ENCODE measurements around the gene COL27A1.

Gene COL27A1

GRCh38 chr9:114314881-114315722, 159.8 kb downstream of the COL27A1 start:
- TF ChIP-seq MYC (IDR thresholded peaks at IDR 0.05; ENCODE audit: low read depth, low read length) (no peak), POLR2A (IDR thresholded peaks at IDR 0.05; ENCODE audit: extremely low read depth, insufficient read length) (no peak), CTCF (IDR thresholded peaks at IDR 0.05; ENCODE audit: low read depth, low read length) (no peak)
- TF ChIP-seq, protein P1, sequence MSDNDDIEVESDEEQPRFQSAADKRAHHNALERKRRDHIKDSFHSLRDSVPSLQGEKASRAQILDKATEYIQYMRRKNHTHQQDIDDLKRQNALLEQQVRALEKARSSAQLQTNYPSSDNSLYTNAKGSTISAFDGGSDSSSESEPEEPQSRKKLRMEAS (IDR thresholded peaks at IDR 0.05; ENCODE audit: low read depth, low read length): no peak
- DNase-seq (ENCODE audit: low read depth): no peak
- H3K4me3 ChIP-seq (ENCODE audit: low read depth, low read length): no peak overlapping the region

- no peak overlapping the region for H3K4me3 ChIP-seq (ENCODE audit: low read depth, low read length)
- DNase-seq (ENCODE audit: low read depth): peak; percentile 44
- TF ChIP-seq, protein P1 (IDR thresholded peaks at IDR 0.05; ENCODE audit: low read depth, low read length): no peak
- no peak for TF ChIP-seq CTCF (IDR thresholded peaks at IDR 0.05; ENCODE audit: low read depth, low read length)
- TF ChIP-seq POLR2A (IDR thresholded peaks at IDR 0.05; ENCODE audit: extremely low read depth, insufficient read length): no peak
- TF ChIP-seq MYC (IDR thresholded peaks at IDR 0.05; ENCODE audit: low read depth, low read length): no peak
Observed at GRCh38 chr9:114315723-114316363, 160.5 kb downstream of the COL27A1 start.

DNA sequence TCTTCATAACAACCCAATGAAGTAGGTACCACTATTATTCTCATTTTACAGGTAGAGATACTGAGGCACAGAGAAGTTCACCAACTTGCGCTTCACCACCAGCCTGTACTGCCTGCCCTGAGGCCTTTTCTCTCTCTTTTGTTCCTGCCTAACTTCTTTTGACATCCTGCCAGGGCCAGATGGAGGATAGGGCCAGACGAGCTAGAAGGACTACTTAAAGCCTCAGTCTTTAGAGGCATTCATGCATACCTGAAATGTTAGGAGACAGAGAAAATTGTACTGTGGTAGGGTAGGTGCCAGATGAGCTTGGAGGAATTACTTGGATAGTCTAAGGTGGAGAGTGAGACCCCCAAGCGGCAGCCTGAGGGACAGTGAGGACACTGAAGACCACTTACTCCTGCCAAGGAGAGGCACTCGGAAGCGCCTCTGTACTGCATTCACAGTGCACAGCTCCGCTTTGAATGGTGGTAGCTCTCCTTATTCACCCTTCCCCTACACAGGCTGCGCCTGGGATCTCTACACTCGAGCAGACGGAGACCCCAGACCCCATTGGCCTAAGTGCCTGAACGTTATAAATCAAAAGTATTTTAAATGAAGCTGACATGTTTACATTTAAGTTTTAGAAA, 161.4 kb downstream of the COL27A1 start:
- no peak overlapping the region for H3K4me3 ChIP-seq (ENCODE audit: low read depth, low read length)
- DNase-seq (ENCODE audit: low read depth): no peak
- no peak for TF ChIP-seq POLR2A (IDR thresholded peaks at IDR 0.05; ENCODE audit: extremely low read depth, insufficient read length)
- no peak for TF ChIP-seq CTCF (IDR thresholded peaks at IDR 0.05; ENCODE audit: low read depth, low read length)
- TF ChIP-seq MYC (IDR thresholded peaks at IDR 0.05; ENCODE audit: low read depth, low read length): no peak
- TF ChIP-seq, protein P1 (IDR thresholded peaks at IDR 0.05; ENCODE audit: low read depth, low read length): no peak

DNA sequence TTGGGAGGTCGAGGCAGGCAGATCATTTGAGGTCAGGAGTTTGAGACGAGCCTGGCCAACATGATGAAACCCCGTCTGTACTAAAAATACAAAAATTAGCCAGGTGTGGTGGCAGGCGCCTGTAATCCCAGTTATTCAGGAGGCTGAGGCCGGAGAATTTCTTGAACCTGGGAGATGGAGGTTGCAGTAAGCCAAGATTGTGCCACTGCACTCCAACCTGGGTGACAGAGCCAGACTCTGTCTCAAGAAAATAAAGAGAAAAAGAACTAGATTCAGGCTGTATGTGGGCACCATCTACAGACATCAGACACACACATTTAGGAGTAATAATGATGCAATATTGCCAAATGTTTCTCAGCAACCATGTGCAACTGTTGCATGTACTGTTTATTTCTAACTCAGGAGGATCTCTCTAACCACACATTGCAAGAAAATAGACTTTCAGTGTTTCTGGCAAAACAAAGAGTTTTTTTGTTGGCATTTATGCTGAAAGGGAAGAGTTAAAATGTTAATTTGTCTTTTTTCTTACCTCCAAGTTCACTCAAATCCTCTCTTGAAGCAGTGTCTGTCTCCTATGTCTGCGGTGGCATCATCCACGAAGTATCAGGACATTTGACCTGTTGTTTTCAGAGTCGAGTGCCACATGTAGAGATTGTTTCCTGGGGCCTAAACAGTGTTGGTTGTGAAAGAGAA, 162.5 kb downstream of the COL27A1 start:
- H3K4me3 ChIP-seq (ENCODE audit: low read depth, low read length): no peak overlapping the region
- DNase-seq (ENCODE audit: low read depth): peak; percentile 67
- TF ChIP-seq, protein P1 (IDR thresholded peaks at IDR 0.05; ENCODE audit: low read depth, low read length): peak; percentile 50; the same call in 1 of the 2 replicates
- TF ChIP-seq CTCF (IDR thresholded peaks at IDR 0.05; ENCODE audit: low read depth, low read length): no peak
- no peak; the same call in 1 of the 2 replicates for TF ChIP-seq MYC (IDR thresholded peaks at IDR 0.05; ENCODE audit: low read depth, low read length)

GRCh38 chr9:114318416-114318815, 163.1 kb downstream of the COL27A1 start:
- no peak overlapping the region for H3K4me3 ChIP-seq (ENCODE audit: low read depth, low read length)
- TF ChIP-seq MYC (IDR thresholded peaks at IDR 0.05; ENCODE audit: low read depth, low read length): no peak
- no peak for TF ChIP-seq POLR2A (IDR thresholded peaks at IDR 0.05; ENCODE audit: extremely low read depth, insufficient read length)
- TF ChIP-seq, protein P1 (IDR thresholded peaks at IDR 0.05; ENCODE audit: low read depth, low read length): no peak
- TF ChIP-seq CTCF (IDR thresholded peaks at IDR 0.05; ENCODE audit: low read depth, low read length): no peak
- no peak for DNase-seq (ENCODE audit: low read depth)

Data from NB4 (cell line).